Muscle layer of duodenum (tissue), 2 donors: ENCODE results near the gene FGFR3.

ENCODE experiments used
- H3K27ac ChIP-seq: one replicate; pipeline ENCODE4 v1.7.0; 2013; ENCODE audit warnings: mild to moderate bottlenecking, low read length
- H3K27me3 ChIP-seq: one replicate; pipeline ENCODE4 v1.7.0; 2013; ENCODE audit warnings: low read depth, mild to moderate bottlenecking, control low read depth, low read length
- H3K36me3 ChIP-seq, 2 donors: one replicate each; pipeline ENCODE4 v1.7.0; 2013; ENCODE audit warnings: low read length in 2 of 2, control low read depth in 1 of 2, mild to moderate bottlenecking in 1 of 2; ENCODE audit not compliant: insufficient read depth in 2 of 2, control insufficient read depth in 1 of 2
- H3K4me1 ChIP-seq, 2 donors: one replicate each; pipeline ENCODE4 v1.7.0; 2013; ENCODE audit warnings: low read length in 2 of 2, mild to moderate bottlenecking in 2 of 2, control low read depth in 1 of 2, moderate library complexity in 1 of 2; ENCODE audit not compliant: insufficient read depth in 2 of 2, control insufficient read depth in 1 of 2
- H3K4me3 ChIP-seq, 2 donors: one replicate each; pipeline ENCODE4 v1.7.0; 2013; ENCODE audit warnings: low read length in 2 of 2, low read depth in 1 of 2, mild to moderate bottlenecking in 1 of 2
- H3K9me3 ChIP-seq, 2 donors: one replicate each; pipeline ENCODE4 v1.7.0; 2013; ENCODE audit warnings: low read length in 2 of 2, control low read depth in 1 of 2, mild to moderate bottlenecking in 1 of 2; ENCODE audit not compliant: control insufficient read depth in 1 of 2
- donor health status: healthy.

Gene FGFR3

GRCh38 chr4:1756893-1757779, 36.0 kb upstream of the FGFR3 start:
- no peaks in the 10 kb centered on the region for H3K36me3 ChIP-seq
- no peaks in the 10 kb centered on the region for H3K9me3 ChIP-seq
- no peaks in the 10 kb centered on the region for H3K4me1 ChIP-seq
- no peak overlapping the region for H3K27ac ChIP-seq
- no peaks in the 10 kb centered on the region for H3K27me3 ChIP-seq
- H3K4me3 ChIP-seq: no peak overlapping the region

GRCh38 chr4:1757836-1758235, 35.3 kb upstream of the FGFR3 start:
- Histone ChIP-seq H3K4me3 (no peak overlapping the region), H3K9me3 (no peaks in the 10 kb centered on the region), H3K27me3 (no peaks in the 10 kb centered on the region), H3K4me1 (no peaks in the 10 kb centered on the region), H3K36me3 (no peaks in the 10 kb centered on the region), H3K27ac (no peak overlapping the region)

- no peak overlapping the region for H3K4me3 ChIP-seq
- no peaks in the 10 kb centered on the region for H3K4me1 ChIP-seq
- no peaks in the 10 kb centered on the region for H3K27me3 ChIP-seq
- H3K36me3 ChIP-seq: no peaks in the 10 kb centered on the region
- H3K9me3 ChIP-seq: no peaks in the 10 kb centered on the region
- no peak overlapping the region for H3K27ac ChIP-seq
These were observed 34.6 kb upstream of the FGFR3 start for GRCh38 chr4:1758306-1759121.

- Histone ChIP-seq H3K4me3 (no peak overlapping the region), H3K27me3 (no peaks in the 10 kb centered on the region), H3K9me3 (no peaks in the 10 kb centered on the region), H3K36me3 (no peaks in the 10 kb centered on the region), H3K4me1 (peaks cover 0 to 4% of the 10 kb centered on the region in 2 donors), H3K27ac (no peak overlapping the region)
These were observed 33.8 kb upstream of the FGFR3 start for GRCh38 chr4:1759170-1759817.

GRCh38 chr4:1759818-1760223, 33.3 kb upstream of the FGFR3 start:
- Histone ChIP-seq H3K36me3 (no peaks in the 10 kb centered on the region), H3K27me3 (no peaks in the 10 kb centered on the region), H3K4me3 (no peak overlapping the region), H3K4me1 (peaks cover 0 to 4% of the 10 kb centered on the region in 2 donors), H3K27ac (no peak overlapping the region), H3K9me3 (no peaks in the 10 kb centered on the region)

GRCh38 chr4:1760521-1761071, 32.5 kb upstream of the FGFR3 start:
- H3K27me3 ChIP-seq: no peaks in the 10 kb centered on the region
- H3K4me3 ChIP-seq: no peak overlapping the region
- no peak overlapping the region for H3K27ac ChIP-seq
- H3K9me3 ChIP-seq: no peaks in the 10 kb centered on the region
- peaks cover 0 to 4% of the 10 kb centered on the region in 2 donors for H3K4me1 ChIP-seq
- H3K36me3 ChIP-seq: no peaks in the 10 kb centered on the region

GRCh38 chr4:1761130-1761689, 31.9 kb upstream of the FGFR3 start:
- Histone ChIP-seq H3K9me3 (no peaks in the 10 kb centered on the region), H3K27me3 (no peaks in the 10 kb centered on the region), H3K36me3 (no peaks in the 10 kb centered on the region), H3K27ac (no peak overlapping the region), H3K4me1 (peaks cover 0 to 4% of the 10 kb centered on the region in 2 donors), H3K4me3 (no peak overlapping the region)

- Histone ChIP-seq H3K4me3 (no peak overlapping the region), H3K36me3 (no peaks in the 10 kb centered on the region), H3K9me3 (no peaks in the 10 kb centered on the region), H3K27ac (no peak overlapping the region), H3K27me3 (no peaks in the 10 kb centered on the region), H3K4me1 (peaks cover 0 to 4% of the 10 kb centered on the region in 2 donors)
These were observed 30.7 kb upstream of the FGFR3 start for GRCh38 chr4:1762264-1763010.

- H3K9me3 ChIP-seq: no peaks in the 10 kb centered on the region
- H3K4me3 ChIP-seq: no peak overlapping the region
- no peaks in the 10 kb centered on the region for H3K36me3 ChIP-seq
- H3K27ac ChIP-seq: no peak overlapping the region
- peaks cover 2% of the 10 kb centered on the region for H3K27me3 ChIP-seq
- H3K4me1 ChIP-seq: peaks cover 0 to 8% of the 10 kb centered on the region in 2 donors
These were observed 30.0 kb upstream of the FGFR3 start for GRCh38 chr4:1763070-1763549.

- H3K27me3 ChIP-seq: peaks cover 5% of the 10 kb centered on the region
- H3K4me1 ChIP-seq: peaks cover 0 to 10% of the 10 kb centered on the region in 2 donors
- no peak overlapping the region for H3K4me3 ChIP-seq
- no peak overlapping the region for H3K27ac ChIP-seq
- H3K36me3 ChIP-seq: no peaks in the 10 kb centered on the region
- no peaks in the 10 kb centered on the region for H3K9me3 ChIP-seq
These were observed 29.5 kb upstream of the FGFR3 start for GRCh38 chr4:1763550-1764080.
